GM19043 (cell line): Measurements from ENCODE around the gene ECE1.
"Not testable (repeated sequence)": the region's sequence is repeated elsewhere in the genome, so short reads cannot be mapped to it uniquely, and the experiment has no call there.

Experiments used
- ATAC-seq: cut with Tn5 transposase; IDR thresholded peaks from one replicate; pipeline ENCODE4 v1.9.1; 2021; ENCODE audit warnings: low read depth; ENCODE audit not compliant: unreplicated experiment

The ECE1 gene

GRCh38 chr1:21189421-21189820 lies 100.8 kb downstream of the ECE1 start:
- ATAC-seq: no peak

DNA sequence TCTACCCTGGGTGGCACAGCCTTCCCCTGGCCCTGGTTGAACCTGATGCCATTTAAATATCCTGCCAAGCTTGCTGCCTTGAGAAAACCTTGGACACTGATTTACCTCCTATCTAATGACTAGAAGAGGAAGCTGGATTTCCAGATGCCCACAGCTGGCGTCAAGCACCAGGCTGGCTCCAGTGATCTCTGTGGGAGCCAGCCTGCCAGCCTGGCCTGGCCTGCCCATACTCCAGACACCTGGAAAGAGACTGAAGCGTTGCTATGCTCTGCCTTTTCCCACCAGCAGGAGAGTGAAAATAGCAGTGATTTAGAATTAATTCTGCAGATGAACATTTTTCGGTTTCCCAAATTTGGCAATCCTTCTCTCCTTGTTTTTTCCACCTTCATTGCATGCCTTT lies 102.0 kb downstream of the ECE1 start:
- no peak for ATAC-seq

DNA sequence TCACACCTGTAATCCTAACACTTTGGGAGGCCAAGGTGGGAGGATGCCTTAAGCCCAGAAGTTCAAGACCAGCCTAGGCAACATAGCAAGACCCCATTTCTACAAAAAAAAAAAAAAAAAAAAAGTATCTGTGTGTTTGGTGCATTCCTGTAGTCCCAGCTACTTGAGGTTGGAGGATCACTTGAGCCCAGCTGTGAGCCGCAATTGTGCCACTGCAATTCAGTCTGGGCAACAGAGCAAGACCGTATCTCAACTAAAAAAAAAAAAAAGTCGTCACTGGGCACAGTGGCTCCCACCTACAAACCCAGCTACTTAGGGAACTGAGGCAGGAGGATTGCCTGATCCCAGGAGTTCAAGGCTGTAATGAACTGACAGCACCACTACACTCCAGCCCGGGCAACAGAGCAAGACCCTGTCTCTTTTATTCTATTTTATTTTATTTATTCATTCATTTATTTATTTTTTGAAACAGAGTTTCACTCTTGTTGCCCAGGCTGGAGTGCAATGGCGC lies 105.0 kb downstream of the ECE1 start:
- ATAC-seq: no peak

- ATAC-seq: no peak
Observed at GRCh38 chr1:21184276-21184675, 106.0 kb downstream of the ECE1 start.

DNA sequence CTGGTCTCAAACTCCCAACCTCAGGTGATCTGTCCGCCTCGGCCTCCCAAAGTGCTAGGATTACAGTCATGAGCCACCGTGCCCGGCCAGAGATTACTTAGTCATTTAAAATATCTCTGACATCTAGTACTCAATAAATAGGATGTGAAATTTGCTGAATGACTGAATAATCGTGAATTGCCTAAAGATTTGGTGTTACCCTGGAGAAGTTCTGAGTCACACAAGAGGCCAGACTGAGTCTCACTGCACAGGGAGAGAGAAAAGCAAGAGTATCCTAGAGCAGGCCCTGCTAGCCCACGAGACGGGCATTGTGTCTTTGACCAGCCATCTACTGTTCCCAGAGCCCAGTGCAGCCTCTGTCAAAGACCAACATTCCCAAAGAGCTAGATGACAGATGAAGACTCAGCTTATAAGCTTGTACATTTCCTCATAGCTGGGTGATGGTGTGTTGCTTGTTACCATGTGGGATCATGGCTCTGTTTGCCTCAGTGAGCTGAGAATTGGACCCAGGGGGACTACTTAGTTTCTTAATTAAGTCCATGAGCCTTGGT lies 108.0 kb downstream of the ECE1 start:
- no peak for ATAC-seq

DNA sequence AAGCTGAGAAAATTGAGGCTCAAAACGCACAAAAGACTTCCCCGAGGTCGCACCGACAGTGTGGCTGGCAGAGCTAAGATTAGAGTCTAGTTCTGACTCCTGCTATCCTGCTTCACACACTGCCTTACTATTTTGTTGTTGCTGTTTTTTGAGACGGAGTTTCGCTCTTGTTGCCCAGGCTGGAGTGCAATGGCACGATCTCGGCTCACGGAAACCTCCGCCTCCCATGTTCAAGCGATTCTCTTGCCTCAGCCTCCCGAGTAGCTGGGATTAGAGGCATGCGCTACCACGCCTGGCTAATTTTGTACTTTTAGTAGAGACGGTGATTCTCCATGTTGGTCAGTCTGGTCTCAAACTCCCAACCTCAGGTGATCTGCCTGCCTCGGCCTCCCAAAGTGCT lies 112.0 kb downstream of the ECE1 start:
- ATAC-seq: not testable (repeated sequence)

DNA sequence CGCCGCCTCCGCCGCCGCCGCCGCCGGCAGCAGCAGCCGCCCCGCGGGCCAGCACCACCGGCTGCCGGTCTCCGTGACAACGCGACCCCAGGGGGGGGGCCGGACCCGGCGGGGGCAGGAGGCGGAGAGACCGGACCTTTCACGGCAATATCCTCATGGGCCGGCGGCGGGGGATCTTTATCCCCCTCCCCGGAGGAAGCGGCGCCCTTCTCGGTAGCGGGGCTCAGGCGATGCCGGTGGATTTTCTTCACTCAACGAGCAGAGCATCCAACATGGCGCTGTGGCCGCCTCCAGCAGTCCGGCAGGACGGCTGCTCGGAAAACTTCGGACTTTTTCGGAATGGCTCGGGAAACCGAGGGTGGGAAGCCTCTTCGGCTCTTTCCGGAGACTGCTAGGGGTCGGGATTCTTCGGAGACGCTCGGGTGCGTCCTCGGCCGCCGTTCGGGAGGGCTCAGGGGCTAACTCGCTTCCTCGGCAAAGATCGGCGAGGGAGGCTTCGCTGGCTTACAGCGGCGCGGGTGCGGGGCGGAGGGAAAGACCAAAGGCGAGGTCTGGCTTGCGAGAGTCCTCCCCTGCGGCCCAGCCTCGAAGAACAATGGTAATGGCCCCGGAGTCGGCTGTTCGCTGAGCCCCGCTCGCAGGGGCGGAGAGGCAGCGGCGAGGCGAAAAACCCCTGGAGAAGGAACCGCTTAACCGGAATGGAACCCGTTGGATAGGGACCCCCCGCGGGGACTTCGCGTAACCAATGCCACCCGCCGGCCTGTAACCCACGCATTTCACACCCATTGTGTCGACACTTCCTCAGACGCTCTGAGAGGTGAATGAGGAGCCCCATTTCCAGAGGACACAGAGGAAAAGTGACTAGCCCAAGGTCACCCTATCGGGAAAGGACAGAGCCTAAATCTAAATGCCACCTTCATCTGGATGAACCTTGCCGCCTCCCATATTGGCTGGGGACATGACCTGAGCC lies 113.4 kb downstream of the ECE1 start, which contains the start of gene EIF4G3:
Gene EIF4G3, minus strand, starts transcription at position 312 of the 970 bp plus-strand sequence. CDS start 174,155 bp downstream, outside the sequence.
- ATAC-seq: peak; percentile 86

GRCh38 chr1:21175670-21176581 lies 114.3 kb downstream of the ECE1 start:
- ATAC-seq: no peak

GRCh38 chr1:21175324-21175669 lies 115.0 kb downstream of the ECE1 start:
- ATAC-seq: no peak

DNA sequence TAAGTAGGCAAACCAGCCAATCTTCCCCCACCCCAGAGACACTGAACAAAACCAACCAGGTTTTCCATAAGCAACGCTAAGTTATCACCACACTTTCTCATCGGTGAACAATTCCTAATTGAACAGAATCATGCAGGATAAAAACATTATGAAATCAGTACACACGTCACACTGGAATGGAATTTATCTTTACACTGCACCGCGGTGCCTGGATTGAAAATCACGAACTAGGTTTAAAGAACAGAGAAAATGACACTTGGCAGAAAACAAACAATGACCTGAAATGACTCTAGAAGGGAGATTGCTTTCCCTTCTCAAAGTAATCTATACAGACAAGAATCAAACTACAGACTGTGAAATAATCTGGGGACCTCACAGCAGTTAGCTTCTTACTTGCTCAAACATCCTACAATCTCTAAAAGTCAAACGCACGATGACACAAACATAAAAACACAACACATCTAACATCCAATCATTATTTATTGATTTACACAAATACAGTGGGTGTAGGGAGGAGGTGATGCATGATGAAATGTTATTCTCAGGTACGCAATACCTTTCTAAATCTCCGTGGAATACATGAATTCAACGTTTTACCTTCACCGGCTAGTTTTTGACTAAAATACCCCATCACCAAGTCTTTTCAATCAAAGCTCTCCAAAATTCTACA lies 115.5 kb downstream of the ECE1 start:
- ATAC-seq: no peak

DNA sequence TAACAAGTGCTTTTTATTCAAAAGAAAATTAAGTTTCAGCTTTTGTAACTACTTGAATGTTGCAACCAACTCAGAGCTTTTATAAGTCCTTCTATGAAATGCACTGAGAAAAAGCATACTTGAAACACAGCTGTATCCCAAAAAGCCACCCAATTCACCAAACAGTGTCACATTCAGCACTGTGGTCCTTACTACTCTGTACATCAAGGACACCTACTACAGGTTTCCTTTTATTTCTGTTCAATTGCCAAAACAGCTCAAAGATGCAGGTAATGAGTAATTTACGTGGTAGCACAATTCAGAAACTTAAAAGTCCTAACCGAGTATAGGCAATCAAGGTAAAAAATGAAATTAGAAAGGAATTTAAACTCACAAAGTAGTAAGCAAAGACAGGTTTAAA lies 116.0 kb downstream of the ECE1 start:
- ATAC-seq: no peak

GRCh38 chr1:21173096-21173495 lies 117.2 kb downstream of the ECE1 start:
- not testable (repeated sequence) for ATAC-seq

GRCh38 chr1:21170837-21171236 lies 119.4 kb downstream of the ECE1 start:
- not testable (repeated sequence) for ATAC-seq

DNA sequence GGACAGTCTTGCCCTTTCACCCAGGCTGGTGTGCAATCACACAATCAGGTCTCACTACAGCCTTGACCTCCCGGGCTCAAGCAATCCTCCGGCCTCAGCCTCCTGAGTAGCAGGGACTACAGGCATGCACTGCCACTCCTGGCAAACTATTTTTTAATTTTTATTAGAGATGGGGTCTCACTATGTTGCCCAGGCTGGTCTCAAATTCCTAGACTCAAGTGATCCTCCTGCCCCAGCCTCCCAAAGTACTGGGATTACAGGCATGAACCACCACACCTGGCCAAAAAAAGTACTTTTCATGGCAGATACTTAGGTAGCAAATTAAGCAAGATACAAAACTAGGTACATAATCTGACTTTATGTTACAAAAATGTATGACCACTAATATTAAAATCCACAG lies 121.8 kb downstream of the ECE1 start:
- ATAC-seq: no peak
